ENCODE results near the gene MAP1A. TPM values are rescaled to one million over a fixed set of nuclear protein-coding genes. Genes with fewer than 3 reads are reported as not detected.
"Not testable (repeated sequence)": the region's sequence is repeated elsewhere in the genome, so short reads cannot be mapped to it uniquely, and the experiment has no call there.

Gene MAP1A
- total RNA-seq, 1 donor from 2014 or later, result 301 TPM

DNA sequence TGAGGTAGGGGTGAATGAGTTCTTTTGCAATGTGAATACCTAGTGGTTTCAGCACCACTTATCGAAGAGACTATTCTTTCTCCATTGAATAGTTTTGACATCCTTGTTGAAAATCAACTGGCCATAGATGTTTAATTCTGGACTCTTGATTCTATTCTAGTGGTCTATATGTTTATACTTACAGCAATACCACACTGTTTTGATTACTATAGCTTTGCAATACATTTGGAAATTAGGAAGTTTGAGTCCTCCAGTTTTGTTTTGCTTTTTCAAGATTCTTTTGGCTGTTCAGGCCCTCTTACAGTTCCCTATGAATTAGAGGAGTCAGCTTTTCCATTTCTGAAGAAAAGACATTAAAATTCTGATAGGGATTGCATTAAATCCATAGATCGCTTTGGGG, 30.1 kb downstream of the MAP1A start:
- DNase-seq, result no peak
- no peaks in the 10 kb centered on the region for H3K4me1 Mint-ChIP-seq (ENCODE audit: low read depth, unreplicated experiment)
- no peaks in the 10 kb centered on the region for H3K27me3 Mint-ChIP-seq (ENCODE audit: unreplicated experiment)
- no peak overlapping the region for H3K27ac Mint-ChIP-seq (ENCODE audit: unreplicated experiment)
- TF ChIP-seq, protein P1, sequence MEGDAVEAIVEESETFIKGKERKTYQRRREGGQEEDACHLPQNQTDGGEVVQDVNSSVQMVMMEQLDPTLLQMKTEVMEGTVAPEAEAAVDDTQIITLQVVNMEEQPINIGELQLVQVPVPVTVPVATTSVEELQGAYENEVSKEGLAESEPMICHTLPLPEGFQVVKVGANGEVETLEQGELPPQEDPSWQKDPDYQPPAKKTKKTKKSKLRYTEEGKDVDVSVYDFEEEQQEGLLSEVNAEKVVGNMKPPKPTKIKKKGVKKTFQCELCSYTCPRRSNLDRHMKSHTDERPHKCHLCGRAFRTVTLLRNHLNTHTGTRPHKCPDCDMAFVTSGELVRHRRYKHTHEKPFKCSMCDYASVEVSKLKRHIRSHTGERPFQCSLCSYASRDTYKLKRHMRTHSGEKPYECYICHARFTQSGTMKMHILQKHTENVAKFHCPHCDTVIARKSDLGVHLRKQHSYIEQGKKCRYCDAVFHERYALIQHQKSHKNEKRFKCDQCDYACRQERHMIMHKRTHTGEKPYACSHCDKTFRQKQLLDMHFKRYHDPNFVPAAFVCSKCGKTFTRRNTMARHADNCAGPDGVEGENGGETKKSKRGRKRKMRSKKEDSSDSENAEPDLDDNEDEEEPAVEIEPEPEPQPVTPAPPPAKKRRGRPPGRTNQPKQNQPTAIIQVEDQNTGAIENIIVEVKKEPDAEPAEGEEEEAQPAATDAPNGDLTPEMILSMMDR (IDR thresholded peaks at IDR 0.05; ENCODE audit: partially characterized antibody, unreplicated experiment), result no peak
- H3K4me3 Mint-ChIP-seq (ENCODE audit: unreplicated experiment), result no peak overlapping the region
- H3K36me3 Mint-ChIP-seq (ENCODE audit: unreplicated experiment), result peaks cover 10% of the 10 kb centered on the region
- H3K9me3 Mint-ChIP-seq (ENCODE audit: unreplicated experiment), result no peaks in the 10 kb centered on the region

DNA sequence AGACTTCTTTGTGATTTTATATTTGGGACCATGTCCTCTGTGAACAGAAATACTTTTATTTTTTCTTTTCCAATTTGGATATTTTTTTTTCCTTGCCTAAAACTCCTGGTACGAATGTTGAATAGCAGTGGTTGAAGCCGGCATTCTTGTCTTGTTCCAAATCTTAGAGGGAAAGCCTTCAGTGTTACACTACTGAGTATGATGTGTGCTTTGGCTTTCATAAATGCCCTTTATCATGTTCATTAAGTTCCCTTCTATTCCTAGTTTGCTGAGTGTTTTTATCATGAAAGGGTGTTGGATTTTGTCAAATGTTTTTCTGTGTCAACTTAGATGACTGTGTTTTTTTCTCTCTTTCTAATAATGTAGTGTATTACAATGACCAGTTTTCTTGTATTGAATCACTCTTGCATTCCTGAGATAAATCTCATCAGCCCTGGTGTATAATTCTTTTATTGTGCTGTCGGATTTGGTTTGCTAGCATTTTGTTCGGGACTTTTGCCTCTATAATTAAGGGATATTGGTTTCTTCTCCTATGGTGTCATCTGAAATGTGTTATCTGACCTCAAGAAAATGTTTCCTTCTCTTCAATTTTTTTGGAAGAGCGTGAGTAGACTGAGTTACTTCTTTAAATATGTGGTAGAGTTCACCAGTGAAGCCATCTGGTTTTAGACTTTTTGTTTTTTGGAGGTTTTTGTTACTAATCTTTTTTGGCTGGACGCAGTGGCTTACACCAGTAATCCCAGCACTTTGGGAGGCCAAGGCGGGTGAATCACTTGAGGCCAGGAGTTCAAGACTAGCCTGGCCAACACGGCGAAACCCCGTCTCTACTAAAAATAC, 33.3 kb downstream of the MAP1A start:
- no peaks in the 10 kb centered on the region for H3K4me1 Mint-ChIP-seq (ENCODE audit: low read depth, unreplicated experiment)
- no peak overlapping the region for H3K27ac Mint-ChIP-seq (ENCODE audit: unreplicated experiment)
- no peaks in the 10 kb centered on the region for H3K9me3 Mint-ChIP-seq (ENCODE audit: unreplicated experiment)
- no peaks in the 10 kb centered on the region for H3K27me3 Mint-ChIP-seq (ENCODE audit: unreplicated experiment)
- TF ChIP-seq, protein P1 (IDR thresholded peaks at IDR 0.05; ENCODE audit: partially characterized antibody, unreplicated experiment), result no peak
- H3K4me3 Mint-ChIP-seq (ENCODE audit: unreplicated experiment), result no peak overlapping the region
- no peak for DNase-seq
- H3K36me3 Mint-ChIP-seq (ENCODE audit: unreplicated experiment), result peaks cover 10% of the 10 kb centered on the region

DNA sequence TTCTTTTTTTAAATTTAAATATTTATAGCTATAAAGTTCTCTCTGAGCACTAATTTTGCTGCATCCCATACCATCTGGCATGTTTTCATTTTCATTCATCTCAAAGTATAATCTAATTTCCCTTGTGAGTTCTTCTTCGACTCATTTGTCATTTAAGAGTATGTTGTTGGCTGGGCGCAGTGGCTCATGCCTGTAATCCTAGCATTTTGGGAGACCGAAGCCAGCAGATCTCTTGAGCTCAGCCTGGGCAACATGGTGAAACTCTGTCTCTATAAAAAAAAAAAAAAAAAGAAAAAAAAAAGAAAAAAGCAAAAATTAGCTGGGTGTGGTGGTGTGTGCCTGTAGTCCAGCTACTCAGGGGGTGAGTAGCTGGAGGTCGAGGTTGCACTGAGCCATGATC, 34.8 kb downstream of the MAP1A start:
- Mint-ChIP-seq H3K4me1 (ENCODE audit: low read depth, unreplicated experiment) (no peaks in the 10 kb centered on the region), H3K9me3 (ENCODE audit: unreplicated experiment) (no peaks in the 10 kb centered on the region), H3K36me3 (ENCODE audit: unreplicated experiment) (peaks cover 5% of the 10 kb centered on the region), H3K27ac (ENCODE audit: unreplicated experiment) (no peak overlapping the region), H3K4me3 (ENCODE audit: unreplicated experiment) (no peak overlapping the region), H3K27me3 (ENCODE audit: unreplicated experiment) (no peaks in the 10 kb centered on the region)
- TF ChIP-seq, protein P1 (IDR thresholded peaks at IDR 0.05; ENCODE audit: partially characterized antibody, unreplicated experiment), result no peak
- no peak for DNase-seq

DNA sequence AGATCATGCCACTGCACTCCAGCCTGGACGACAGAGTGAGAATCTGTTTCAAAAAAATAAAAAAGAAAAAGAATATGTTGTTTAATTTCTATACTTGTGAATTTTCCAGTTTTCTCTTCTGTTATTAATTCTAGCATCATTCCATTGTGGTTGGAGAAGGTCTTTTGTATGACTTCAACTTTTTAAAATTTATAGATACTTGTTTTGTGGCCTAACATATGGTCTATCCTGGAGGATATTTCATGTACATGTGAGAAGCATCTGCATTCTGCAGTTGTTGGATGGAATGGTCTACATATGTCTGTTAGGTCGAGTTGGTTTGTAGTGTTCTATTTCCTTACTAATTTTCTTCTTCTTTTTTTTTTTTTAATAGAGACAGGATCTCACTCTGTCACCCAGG, 35.6 kb downstream of the MAP1A start:
- no peak overlapping the region for H3K4me3 Mint-ChIP-seq (ENCODE audit: unreplicated experiment)
- H3K9me3 Mint-ChIP-seq (ENCODE audit: unreplicated experiment), result no peaks in the 10 kb centered on the region
- TF ChIP-seq, protein P1 (IDR thresholded peaks at IDR 0.05; ENCODE audit: partially characterized antibody, unreplicated experiment), result no peak
- H3K36me3 Mint-ChIP-seq (ENCODE audit: unreplicated experiment), result no peaks in the 10 kb centered on the region
- no peaks in the 10 kb centered on the region for H3K27me3 Mint-ChIP-seq (ENCODE audit: unreplicated experiment)
- no peak overlapping the region for H3K27ac Mint-ChIP-seq (ENCODE audit: unreplicated experiment)
- no peak for DNase-seq
- H3K4me1 Mint-ChIP-seq (ENCODE audit: low read depth, unreplicated experiment), result no peaks in the 10 kb centered on the region

DNA sequence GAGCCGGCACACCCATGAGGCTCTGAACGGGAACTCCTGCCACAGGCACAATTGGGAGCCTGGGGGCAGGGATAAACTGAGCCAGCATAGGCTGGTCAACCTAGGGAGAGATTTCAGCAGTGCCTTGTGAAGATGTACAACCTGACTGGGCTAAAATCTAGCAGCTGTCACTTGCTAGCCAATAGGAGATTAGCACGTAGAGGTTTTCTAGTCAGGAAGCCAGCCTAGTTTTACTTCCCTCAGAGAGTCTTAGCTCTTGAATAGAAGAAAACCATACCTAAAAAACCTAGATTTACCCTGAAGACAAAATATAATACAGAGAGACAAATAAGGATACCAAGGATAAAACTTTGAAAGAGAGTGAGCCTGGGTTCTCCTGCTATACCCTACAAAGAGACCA, 45.3 kb downstream of the MAP1A start:
- not testable (repeated sequence) for H3K27ac Mint-ChIP-seq (ENCODE audit: unreplicated experiment); H3K9me3 Mint-ChIP-seq (ENCODE audit: unreplicated experiment); H3K4me3 Mint-ChIP-seq (ENCODE audit: unreplicated experiment); H3K36me3 Mint-ChIP-seq (ENCODE audit: unreplicated experiment); DNase-seq; H3K4me1 Mint-ChIP-seq (ENCODE audit: low read depth, unreplicated experiment); H3K27me3 Mint-ChIP-seq (ENCODE audit: unreplicated experiment)

DNA sequence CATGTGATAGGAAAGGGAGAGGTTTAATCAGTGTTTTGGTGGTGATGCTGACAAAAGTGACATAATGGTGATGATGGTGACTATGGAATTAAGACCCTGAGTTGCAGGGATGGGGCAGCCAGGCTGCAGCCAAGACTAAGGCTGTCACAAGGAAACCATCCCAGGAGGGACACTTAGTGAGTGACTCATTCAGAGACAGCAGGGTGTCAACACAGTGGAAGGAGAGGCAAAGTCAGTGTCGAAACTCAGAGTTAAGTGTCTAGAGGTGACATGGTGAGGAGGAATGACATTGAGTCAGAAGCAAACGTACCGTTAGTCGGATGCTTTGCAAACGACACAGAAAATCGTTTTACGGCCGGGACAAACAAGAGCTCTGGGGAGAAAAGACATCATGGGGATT, 46.4 kb downstream of the MAP1A start:
- H3K4me1 Mint-ChIP-seq (ENCODE audit: low read depth, unreplicated experiment); H3K27ac Mint-ChIP-seq (ENCODE audit: unreplicated experiment); H3K4me3 Mint-ChIP-seq (ENCODE audit: unreplicated experiment); H3K27me3 Mint-ChIP-seq (ENCODE audit: unreplicated experiment); H3K36me3 Mint-ChIP-seq (ENCODE audit: unreplicated experiment); H3K9me3 Mint-ChIP-seq (ENCODE audit: unreplicated experiment); DNase-seq: not testable (repeated sequence)

DNA sequence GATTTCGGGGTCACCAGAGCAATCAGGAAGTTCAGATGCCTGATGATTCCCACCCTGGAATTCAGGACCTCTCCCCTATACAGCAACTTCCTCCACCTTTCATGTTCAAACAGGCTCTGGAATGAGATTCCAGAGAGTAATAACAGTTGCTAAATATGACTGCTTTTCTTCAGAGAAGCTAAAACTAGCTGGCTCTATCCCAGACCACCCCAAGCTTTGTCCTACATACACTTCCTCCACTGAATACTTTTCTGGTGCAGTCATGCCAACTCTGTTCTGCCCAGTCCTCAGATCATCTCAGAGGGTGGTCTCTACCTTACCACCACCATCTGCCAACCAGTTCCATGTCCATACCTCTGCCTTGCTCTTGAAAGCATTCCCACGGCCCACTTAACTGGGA, 49.2 kb downstream of the MAP1A start:
- not testable (repeated sequence) for H3K27ac Mint-ChIP-seq (ENCODE audit: unreplicated experiment); H3K27me3 Mint-ChIP-seq (ENCODE audit: unreplicated experiment); H3K4me3 Mint-ChIP-seq (ENCODE audit: unreplicated experiment); H3K4me1 Mint-ChIP-seq (ENCODE audit: low read depth, unreplicated experiment); H3K9me3 Mint-ChIP-seq (ENCODE audit: unreplicated experiment); H3K36me3 Mint-ChIP-seq (ENCODE audit: unreplicated experiment); DNase-seq

DNA sequence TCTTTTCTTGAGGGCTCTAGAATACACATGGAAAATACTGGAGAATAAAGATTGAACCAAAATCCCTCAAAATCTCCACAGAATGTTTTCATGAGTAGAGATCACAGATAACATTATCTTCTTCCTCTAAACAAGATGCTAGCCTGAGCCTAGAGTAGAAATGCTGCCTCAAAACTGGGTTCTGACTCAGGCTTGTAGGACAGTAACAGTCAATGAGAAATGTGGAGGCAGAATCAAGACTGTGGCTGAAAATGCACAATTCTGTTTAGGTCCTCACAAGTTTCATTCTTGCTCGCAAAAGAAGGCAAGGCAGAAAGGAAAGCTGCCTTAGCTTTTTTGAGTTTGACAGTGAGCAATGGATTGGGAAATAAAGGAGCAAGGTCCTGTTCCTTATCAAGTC, 57.2 kb downstream of the MAP1A start:
- H3K4me1 Mint-ChIP-seq (ENCODE audit: low read depth, unreplicated experiment); H3K4me3 Mint-ChIP-seq (ENCODE audit: unreplicated experiment); H3K9me3 Mint-ChIP-seq (ENCODE audit: unreplicated experiment); H3K27ac Mint-ChIP-seq (ENCODE audit: unreplicated experiment); DNase-seq; H3K36me3 Mint-ChIP-seq (ENCODE audit: unreplicated experiment); H3K27me3 Mint-ChIP-seq (ENCODE audit: unreplicated experiment): not testable (repeated sequence)
